ENCODE measurements around the gene OXGR1.

GRCh38 chr13:96996107-96996506, 1.8 kb upstream of the OXGR1 start:
- TF ChIP-seq POLR2A (IDR thresholded peaks at IDR 0.05) (no peak), POLR2AphosphoS5 (IDR thresholded peaks at IDR 0.05; ENCODE audit: insufficient read depth in 1 of 2, low read depth in 1 of 2) (no peak), CTCF (IDR thresholded peaks at IDR 0.05) (no peak)

All from vagina (tissue), 2 donors.